Liver (tissue), 9 donors: ENCODE measurements around the gene NEU4. TPM values are rescaled to one million over a fixed set of nuclear protein-coding genes. Genes with fewer than 3 reads are reported as not detected.

ENCODE experiments used
- DNase-seq: peaks from one replicate; pipeline ENCODE4 v3.0.0-alpha.2; 2017; ENCODE audit warnings: low spot score
- H3K27ac ChIP-seq, 2 donors: one replicate each; pipeline ENCODE4 v1.7.0; 2013; ENCODE audit warnings: inconsistent platforms in 2 of 2, low read length in 2 of 2, control low read depth in 1 of 2, low read depth in 1 of 2, mild to moderate bottlenecking in 1 of 2
- H3K27me3 ChIP-seq, 4 donors: one replicate each; pipeline versions ENCODE4 v1.6.1 to v1.7.0; 2013; ENCODE audit warnings: low read length in 3 of 4, inconsistent platforms in 1 of 4, mild to moderate bottlenecking in 1 of 4, moderate library complexity in 1 of 4; ENCODE audit not compliant: control insufficient read depth in 4 of 4, insufficient read depth in 4 of 4
- H3K36me3 ChIP-seq, 4 donors: one replicate each; pipeline versions ENCODE4 v1.6.1 to v1.7.0; 2013; ENCODE audit warnings: low read length in 3 of 4, mild to moderate bottlenecking in 3 of 4, low read depth in 1 of 4, moderate library complexity in 1 of 4; ENCODE audit not compliant: control insufficient read depth in 4 of 4, insufficient read depth in 3 of 4
- H3K4me1 ChIP-seq, 4 donors: one replicate each; pipeline versions ENCODE4 v1.6.1 to v1.7.0; 2013; ENCODE audit warnings: low read length in 3 of 4, mild to moderate bottlenecking in 3 of 4, moderate library complexity in 1 of 4; ENCODE audit not compliant: control insufficient read depth in 4 of 4, insufficient read depth in 4 of 4
- H3K4me3 ChIP-seq, 3 donors: one replicate each; pipeline versions ENCODE4 v1.6.1 to v1.7.0; 2013; ENCODE audit warnings: low read length in 3 of 3, control low read depth in 1 of 3, low read depth in 1 of 3, mild to moderate bottlenecking in 1 of 3
- H3K9ac ChIP-seq, 2 donors: one replicate each; pipeline ENCODE4 v1.7.0; 2013; ENCODE audit warnings: low read length in 2 of 2, mild to moderate bottlenecking in 2 of 2, moderate library complexity in 2 of 2, control low read depth in 1 of 2, low read depth in 1 of 2
- H3K9me3 ChIP-seq, 4 donors: one replicate each; pipeline versions ENCODE4 v1.6.1 to v1.7.0; 2013; ENCODE audit warnings: low read length in 3 of 4; ENCODE audit not compliant: control insufficient read depth in 4 of 4
- EGR1 ChIP-seq, 2 donors: IDR thresholded peaks; 2 replicates each; pipeline ENCODE4 v1.6.1; 2016 to 2018; ENCODE audit warnings: antibody characterized with exemption in 2 of 2, low read depth in 2 of 2
- FOXA1 ChIP-seq: IDR thresholded peaks from 2 replicates; pipeline ENCODE4 v1.6.1; 2016; ENCODE audit warnings: antibody characterized with exemption
- FOXA2 ChIP-seq: IDR thresholded peaks from 2 replicates; pipeline ENCODE4 v1.6.1; 2016; ENCODE audit warnings: antibody characterized with exemption
- HNF4A ChIP-seq, 2 donors: conservative IDR thresholded peaks; 2 replicates each; pipeline ENCODE4 v1.6.1; 2016; ENCODE audit warnings: antibody characterized with exemption in 2 of 2, mild to moderate bottlenecking in 2 of 2
- JUND ChIP-seq, 2 donors: IDR thresholded peaks; 2 replicates each; pipeline ENCODE4 v1.6.1; 2016; ENCODE audit warnings: antibody characterized with exemption in 2 of 2
- RAD21 ChIP-seq, 2 donors: IDR thresholded peaks; 2 replicates each; pipeline ENCODE4 v1.6.1; 2016; ENCODE audit warnings: antibody characterized with exemption in 2 of 2, mild to moderate bottlenecking in 2 of 2
- RXRA ChIP-seq, 2 donors: IDR thresholded peaks; 2 replicates each; pipeline ENCODE4 v1.6.1; 2017 to 2018; ENCODE audit warnings: antibody characterized with exemption in 2 of 2, mild to moderate bottlenecking in 1 of 2
- SP1 ChIP-seq: IDR thresholded peaks from 2 replicates; pipeline ENCODE4 v1.6.1; 2018; ENCODE audit warnings: antibody characterized with exemption, mild to moderate bottlenecking
- YY1 ChIP-seq: IDR thresholded peaks from 2 replicates; pipeline ENCODE4 v1.6.1; 2016; ENCODE audit warnings: antibody characterized with exemption, mild to moderate bottlenecking
- WGBS: extraction: QIAGEN DNeasy Blood & Tissue Kit; methylation state at CpG from one replicate; pipeline ENCODE4 v1.1.7; 2013; 5-methylcytosine and 5-hydroxymethylcytosine counted together
- polyA plus RNA-seq, 2 donors: library from polyadenylated mRNA; stranded (reverse) in 1 of 2; unstranded in 1 of 2; fragments of 200-250 nt in 1 of 2; fragments of >200 nt in 1 of 2; fragmentation: Nextera tagmentation in 1 of 2; extraction: Ambion mirVana in 1 of 2; gene quantifications; one replicate each; pipeline versions ENCODE4 v1.2.1 to v1.2.3, GENCODE V29; 2013 to 2015
- total RNA-seq, 2 donors: library from RNA; depleted of rRNA; stranded (reverse); fragments of >200 nt; gene quantifications; one replicate each; pipeline ENCODE4 v1.2.3, GENCODE V29; 2014
- TF ChIP-seq, protein P1 (sequence below): IDR thresholded peaks from 2 replicates; pipeline ENCODE4 v1.6.1; 2016; ENCODE audit warnings: antibody characterized with exemption
- TF ChIP-seq, protein P2 (sequence below): IDR thresholded peaks from 2 replicates; pipeline ENCODE4 v1.6.1; 2016; ENCODE audit warnings: antibody characterized with exemption
- TF ChIP-seq, protein P3 (sequence below): fragments of 150-350 bp; IDR thresholded peaks from 2 replicates; pipeline ENCODE4 v1.5.1; 2017; ENCODE audit warnings: improper control_type of control experiment, low read depth, low read length; ENCODE audit not compliant: missing input control
- TF ChIP-seq, protein P4 (sequence below): IDR thresholded peaks from 2 replicates; pipeline ENCODE4 v1.6.1; 2016; ENCODE audit warnings: antibody characterized with exemption, mild to moderate bottlenecking
- TF ChIP-seq, protein P5 (sequence below): IDR thresholded peaks from 2 replicates; pipeline ENCODE4 v1.6.1; 2016; ENCODE audit warnings: antibody characterized with exemption
- donor health status: healthy.
- donor health status: healthy.
- donor health status: healthy.
- donor health status: healthy.
- donor health status: healthy.

NEU4 gene
- total and polyA plus RNA-seq, 4 donors: 5.4 to 58.4 (median 35.1) TPM

DNA sequence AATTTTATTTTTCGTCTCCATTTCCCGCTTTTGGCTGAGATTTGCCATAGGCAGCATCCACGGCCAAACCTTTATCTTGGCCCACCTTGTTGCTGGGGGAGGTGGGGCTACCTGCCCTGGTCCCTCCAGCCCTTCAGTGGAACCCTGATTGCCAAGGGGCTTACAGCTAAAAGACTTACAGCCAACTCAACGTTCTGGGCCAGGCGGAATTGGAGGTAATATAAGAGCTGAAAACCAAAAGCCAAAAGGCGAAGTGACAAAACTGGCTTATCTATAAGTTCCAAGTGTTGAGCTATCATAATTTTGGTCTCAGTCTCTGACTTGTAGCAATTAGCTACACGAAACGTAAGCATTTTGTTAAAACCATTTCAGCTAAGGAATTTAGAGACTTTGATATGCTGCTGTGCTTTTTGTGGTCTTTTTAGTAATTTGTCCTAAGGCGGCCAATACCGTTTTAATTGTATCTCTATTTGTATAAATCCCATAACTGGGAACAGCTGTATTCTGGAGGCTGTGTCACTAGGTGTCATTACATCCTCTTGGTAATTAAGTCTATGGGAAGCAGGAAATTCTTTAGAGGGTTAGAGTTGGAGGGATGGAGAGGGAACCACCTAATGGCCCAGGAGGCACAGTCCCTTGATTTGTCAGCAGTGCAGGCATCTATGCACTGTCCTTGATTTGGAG is 25.7 kb downstream of the NEU4 start (continued):
- TF ChIP-seq, protein P1, sequence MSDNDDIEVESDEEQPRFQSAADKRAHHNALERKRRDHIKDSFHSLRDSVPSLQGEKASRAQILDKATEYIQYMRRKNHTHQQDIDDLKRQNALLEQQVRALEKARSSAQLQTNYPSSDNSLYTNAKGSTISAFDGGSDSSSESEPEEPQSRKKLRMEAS: no peak
- no peak for TF ChIP-seq JUND (IDR thresholded peaks at IDR 0.05)

DNA sequence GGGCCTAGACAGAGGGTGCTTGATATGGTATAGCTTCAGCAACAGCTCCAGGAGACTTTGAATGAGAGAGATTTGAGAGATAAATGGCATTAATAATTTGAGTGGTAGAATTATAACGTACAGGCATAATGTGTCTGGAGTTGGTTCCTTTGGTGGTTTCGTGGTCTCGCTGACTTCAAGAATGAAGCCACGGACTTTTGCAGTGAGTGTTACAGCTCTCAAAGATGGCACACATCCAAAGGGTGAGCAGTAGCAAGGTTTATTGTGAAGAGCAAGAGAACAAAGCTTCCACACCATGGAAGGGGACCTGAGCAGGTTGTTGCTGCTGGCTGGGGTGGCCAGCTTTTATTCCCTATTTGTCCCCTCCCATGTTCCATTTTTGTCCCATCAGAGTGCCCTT is 26.6 kb downstream of the NEU4 start:
- Histone ChIP-seq H3K9ac (no peak overlapping the region), H3K4me1 (no peaks in the 10 kb centered on the region), H3K4me3 (no peak overlapping the region), H3K9me3 (no peaks in the 10 kb centered on the region), H3K27ac (no peak overlapping the region), H3K27me3 (no peaks in the 10 kb centered on the region), H3K36me3 (no peaks in the 10 kb centered on the region)
- 73% methylated on average over 4 of the region's 4 CpGs for WGBS
- TF ChIP-seq, protein P2, sequence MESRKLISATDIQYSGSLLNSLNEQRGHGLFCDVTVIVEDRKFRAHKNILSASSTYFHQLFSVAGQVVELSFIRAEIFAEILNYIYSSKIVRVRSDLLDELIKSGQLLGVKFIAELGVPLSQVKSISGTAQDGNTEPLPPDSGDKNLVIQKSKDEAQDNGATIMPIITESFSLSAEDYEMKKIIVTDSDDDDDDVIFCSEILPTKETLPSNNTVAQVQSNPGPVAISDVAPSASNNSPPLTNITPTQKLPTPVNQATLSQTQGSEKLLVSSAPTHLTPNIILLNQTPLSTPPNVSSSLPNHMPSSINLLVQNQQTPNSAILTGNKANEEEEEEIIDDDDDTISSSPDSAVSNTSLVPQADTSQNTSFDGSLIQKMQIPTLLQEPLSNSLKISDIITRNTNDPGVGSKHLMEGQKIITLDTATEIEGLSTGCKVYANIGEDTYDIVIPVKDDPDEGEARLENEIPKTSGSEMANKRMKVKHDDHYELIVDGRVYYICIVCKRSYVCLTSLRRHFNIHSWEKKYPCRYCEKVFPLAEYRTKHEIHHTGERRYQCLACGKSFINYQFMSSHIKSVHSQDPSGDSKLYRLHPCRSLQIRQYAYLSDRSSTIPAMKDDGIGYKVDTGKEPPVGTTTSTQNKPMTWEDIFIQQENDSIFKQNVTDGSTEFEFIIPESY: no peak
- no peak for TF ChIP-seq RXRA (IDR thresholded peaks at IDR 0.05)
- no peak for TF ChIP-seq RAD21 (IDR thresholded peaks at IDR 0.05)
- TF ChIP-seq JUND (IDR thresholded peaks at IDR 0.05): no peak
- TF ChIP-seq HNF4A (conservative IDR thresholded peaks at IDR 0.05): no peak
- no peak for TF ChIP-seq EGR1 (IDR thresholded peaks at IDR 0.05; ENCODE audit: low read depth in 2 of 2)
- TF ChIP-seq YY1: no peak
- no peak for TF ChIP-seq FOXA2
- TF ChIP-seq, protein P1: no peak
- no peak for TF ChIP-seq SP1
- TF ChIP-seq, protein P3, sequence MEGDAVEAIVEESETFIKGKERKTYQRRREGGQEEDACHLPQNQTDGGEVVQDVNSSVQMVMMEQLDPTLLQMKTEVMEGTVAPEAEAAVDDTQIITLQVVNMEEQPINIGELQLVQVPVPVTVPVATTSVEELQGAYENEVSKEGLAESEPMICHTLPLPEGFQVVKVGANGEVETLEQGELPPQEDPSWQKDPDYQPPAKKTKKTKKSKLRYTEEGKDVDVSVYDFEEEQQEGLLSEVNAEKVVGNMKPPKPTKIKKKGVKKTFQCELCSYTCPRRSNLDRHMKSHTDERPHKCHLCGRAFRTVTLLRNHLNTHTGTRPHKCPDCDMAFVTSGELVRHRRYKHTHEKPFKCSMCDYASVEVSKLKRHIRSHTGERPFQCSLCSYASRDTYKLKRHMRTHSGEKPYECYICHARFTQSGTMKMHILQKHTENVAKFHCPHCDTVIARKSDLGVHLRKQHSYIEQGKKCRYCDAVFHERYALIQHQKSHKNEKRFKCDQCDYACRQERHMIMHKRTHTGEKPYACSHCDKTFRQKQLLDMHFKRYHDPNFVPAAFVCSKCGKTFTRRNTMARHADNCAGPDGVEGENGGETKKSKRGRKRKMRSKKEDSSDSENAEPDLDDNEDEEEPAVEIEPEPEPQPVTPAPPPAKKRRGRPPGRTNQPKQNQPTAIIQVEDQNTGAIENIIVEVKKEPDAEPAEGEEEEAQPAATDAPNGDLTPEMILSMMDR: no peak
- TF ChIP-seq, protein P4, sequence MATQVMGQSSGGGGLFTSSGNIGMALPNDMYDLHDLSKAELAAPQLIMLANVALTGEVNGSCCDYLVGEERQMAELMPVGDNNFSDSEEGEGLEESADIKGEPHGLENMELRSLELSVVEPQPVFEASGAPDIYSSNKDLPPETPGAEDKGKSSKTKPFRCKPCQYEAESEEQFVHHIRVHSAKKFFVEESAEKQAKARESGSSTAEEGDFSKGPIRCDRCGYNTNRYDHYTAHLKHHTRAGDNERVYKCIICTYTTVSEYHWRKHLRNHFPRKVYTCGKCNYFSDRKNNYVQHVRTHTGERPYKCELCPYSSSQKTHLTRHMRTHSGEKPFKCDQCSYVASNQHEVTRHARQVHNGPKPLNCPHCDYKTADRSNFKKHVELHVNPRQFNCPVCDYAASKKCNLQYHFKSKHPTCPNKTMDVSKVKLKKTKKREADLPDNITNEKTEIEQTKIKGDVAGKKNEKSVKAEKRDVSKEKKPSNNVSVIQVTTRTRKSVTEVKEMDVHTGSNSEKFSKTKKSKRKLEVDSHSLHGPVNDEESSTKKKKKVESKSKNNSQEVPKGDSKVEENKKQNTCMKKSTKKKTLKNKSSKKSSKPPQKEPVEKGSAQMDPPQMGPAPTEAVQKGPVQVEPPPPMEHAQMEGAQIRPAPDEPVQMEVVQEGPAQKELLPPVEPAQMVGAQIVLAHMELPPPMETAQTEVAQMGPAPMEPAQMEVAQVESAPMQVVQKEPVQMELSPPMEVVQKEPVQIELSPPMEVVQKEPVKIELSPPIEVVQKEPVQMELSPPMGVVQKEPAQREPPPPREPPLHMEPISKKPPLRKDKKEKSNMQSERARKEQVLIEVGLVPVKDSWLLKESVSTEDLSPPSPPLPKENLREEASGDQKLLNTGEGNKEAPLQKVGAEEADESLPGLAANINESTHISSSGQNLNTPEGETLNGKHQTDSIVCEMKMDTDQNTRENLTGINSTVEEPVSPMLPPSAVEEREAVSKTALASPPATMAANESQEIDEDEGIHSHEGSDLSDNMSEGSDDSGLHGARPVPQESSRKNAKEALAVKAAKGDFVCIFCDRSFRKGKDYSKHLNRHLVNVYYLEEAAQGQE: no peak
- TF ChIP-seq FOXA1: no peak
- TF ChIP-seq, protein P5, sequence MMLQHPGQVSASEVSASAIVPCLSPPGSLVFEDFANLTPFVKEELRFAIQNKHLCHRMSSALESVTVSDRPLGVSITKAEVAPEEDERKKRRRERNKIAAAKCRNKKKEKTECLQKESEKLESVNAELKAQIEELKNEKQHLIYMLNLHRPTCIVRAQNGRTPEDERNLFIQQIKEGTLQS: no peak
- no peak for DNase-seq
